Measurements from ENCODE around the gene PIP4K2A. TPM values are rescaled to one million over a fixed set of nuclear protein-coding genes. Genes with fewer than 3 reads are reported as not detected.

The PIP4K2A gene
- total and polyA plus RNA-seq, 2 of the 13 experiments (the other 11 are each of a cell fraction or from before 2014, with no cell fraction given): 9.1 to 22.6 TPM

GRCh38 chr10:22534849-22535604 is 179.4 kb downstream of the PIP4K2A start (continued):
- TF ChIP-seq RFXAP (CRISPR knock-in tag; IDR thresholded peaks at IDR 0.05; ENCODE audit: borderline replicate concordance) (no peak), SSRP1 (CRISPR knock-in tag; IDR thresholded peaks at IDR 0.05) (no peak), STAT6 (CRISPR knock-in tag; IDR thresholded peaks at IDR 0.05; ENCODE audit: borderline replicate concordance) (no peak), UBTF (CRISPR knock-in tag; IDR thresholded peaks at IDR 0.05) (no peak), STAG1 (CRISPR knock-in tag; IDR thresholded peaks at IDR 0.05) (no peak), NPAS2 (CRISPR knock-in tag; IDR thresholded peaks at IDR 0.05; ENCODE audit: borderline replicate concordance) (no peak), RERE (CRISPR knock-in tag; IDR thresholded peaks at IDR 0.05; ENCODE audit: low read depth) (0 out of 2 replicates have a peak, but pooled peaks have one; percentile 21), MED1 (CRISPR knock-in tag; IDR thresholded peaks at IDR 0.05) (no peak), KLF11 (CRISPR knock-in tag; IDR thresholded peaks at IDR 0.05) (no peak), ZNF282 (IDR thresholded peaks at IDR 0.05; ENCODE audit: partially characterized antibody) (no peak), ZNF256 (CRISPR knock-in tag; conservative IDR thresholded peaks at IDR 0.05) (no peak), DMAP1 (CRISPR knock-in tag; IDR thresholded peaks at IDR 0.05) (no peak), ZSCAN20 (CRISPR knock-in tag; IDR thresholded peaks at IDR 0.05; ENCODE audit: borderline replicate concordance) (no peak), MAX (IDR thresholded peaks at IDR 0.05) (no peak), ASH2L (IDR thresholded peaks at IDR 0.05; ENCODE audit: insufficient read length, low read depth, low read length) (no peak), GABPB1 (CRISPR knock-in tag; IDR thresholded peaks at IDR 0.05) (no peak), ZNF337 (CRISPR knock-in tag; IDR thresholded peaks at IDR 0.05; ENCODE audit: borderline replicate concordance, low read depth) (no peak), NBN (conservative IDR thresholded peaks at IDR 0.05) (no peak), ZNF644 (CRISPR knock-in tag; IDR thresholded peaks at IDR 0.05; ENCODE audit: low read depth) (no peak), SOX5 (CRISPR knock-in tag; IDR thresholded peaks at IDR 0.05; ENCODE audit: borderline replicate concordance) (peak; percentile 63; the same call in 1 of the 2 replicates)
